GM18861 (cell line): ENCODE results near the gene FN3KRP.

Experiments
- ATAC-seq: cut with Tn5 transposase; IDR thresholded peaks from one replicate; pipeline ENCODE4 v1.9.1; 2021; ENCODE audit not compliant: unreplicated experiment

Gene FN3KRP

DNA sequence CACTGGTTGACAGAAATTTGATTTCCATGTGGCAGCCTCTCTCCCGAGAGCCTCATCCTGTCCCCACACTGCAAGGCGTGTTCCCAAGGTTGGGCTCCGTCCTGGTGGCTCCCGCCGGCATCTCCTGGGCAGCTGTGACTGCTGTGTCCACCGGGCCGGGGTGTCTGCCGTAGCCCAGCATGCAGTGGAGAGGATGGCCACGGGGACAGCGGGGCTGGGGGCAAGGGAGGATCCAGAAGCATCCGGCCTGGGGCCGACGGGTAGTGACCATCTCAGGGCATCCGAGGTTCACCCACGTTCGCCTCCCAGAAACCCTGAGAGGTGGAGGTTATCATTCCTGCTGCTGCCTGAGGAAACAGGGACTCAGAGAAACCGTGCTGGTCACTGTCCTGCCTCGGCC lies 10.8 kb upstream of the FN3KRP start:
- no peak for ATAC-seq

DNA sequence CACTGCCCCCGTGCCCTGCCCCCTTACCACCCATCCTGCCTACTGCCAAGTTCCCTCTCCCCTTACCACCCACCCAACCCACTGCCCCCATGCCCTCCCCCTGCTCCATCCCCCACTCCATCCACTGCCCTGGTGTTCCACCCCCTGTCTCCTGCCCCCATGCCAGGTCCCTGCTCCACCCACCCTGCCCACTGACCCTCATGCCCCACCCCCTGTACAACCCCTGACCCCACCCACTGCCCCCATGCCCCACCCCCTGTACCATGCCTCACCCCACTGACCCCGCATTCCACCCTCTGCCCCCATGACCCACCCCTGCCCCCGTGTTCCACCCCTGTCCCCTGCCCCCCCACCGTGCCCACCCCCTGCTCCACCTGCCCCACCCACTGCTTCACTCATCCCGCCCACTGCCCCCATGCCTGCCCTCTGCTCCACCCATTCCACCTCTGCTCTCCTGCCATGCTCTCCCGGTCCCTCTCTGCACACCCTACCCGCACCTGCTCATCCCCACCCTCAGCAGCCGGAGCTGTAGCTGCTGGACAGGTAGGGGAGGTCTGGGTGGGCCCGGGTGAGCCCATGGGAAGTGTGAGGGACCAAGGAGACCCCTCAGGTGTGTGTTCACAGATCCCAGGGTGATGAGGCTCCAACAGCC lies 7.4 kb upstream of the FN3KRP start:
- no peak for ATAC-seq

DNA sequence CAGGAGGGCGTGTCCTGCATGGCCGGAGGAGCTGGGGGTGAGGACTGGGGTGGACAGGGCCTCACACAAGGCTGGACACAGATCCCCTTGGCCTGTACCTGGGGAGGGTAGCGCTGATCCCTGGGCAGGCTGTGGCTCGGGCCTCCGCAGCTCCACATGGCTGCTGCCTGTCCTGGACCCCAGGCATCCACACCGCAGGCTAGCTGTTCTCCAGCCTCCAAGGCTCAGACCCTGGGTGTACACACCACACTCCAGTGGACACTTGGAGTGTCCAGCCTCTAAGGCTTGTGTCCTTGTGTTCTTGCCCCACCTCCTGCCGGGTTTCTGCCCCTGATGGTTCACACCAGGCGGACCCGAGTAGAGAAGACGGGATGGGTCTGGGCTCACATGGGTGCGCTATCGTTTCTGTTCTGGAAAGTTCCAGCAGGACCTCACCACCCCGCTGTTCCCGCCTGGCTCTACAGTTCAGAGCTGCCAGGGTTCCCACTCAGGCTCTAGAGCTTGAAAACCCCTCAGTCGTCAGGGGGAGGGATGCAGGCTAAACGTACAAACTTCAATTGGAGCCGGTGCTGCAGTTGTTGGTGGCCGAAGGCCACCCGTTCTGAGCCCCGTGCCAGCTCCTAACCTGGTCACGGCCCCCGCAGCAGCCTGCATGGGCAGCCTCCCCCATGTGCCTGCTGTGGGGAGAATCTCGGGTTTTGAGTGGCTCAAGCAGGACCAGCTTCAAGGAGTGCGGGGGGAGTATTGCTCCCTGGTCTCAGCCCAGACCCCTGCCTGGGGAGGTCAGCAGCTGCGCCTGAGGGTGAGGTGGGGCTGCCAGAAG lies 6.6 kb upstream of the FN3KRP start:
- ATAC-seq: no peak

DNA sequence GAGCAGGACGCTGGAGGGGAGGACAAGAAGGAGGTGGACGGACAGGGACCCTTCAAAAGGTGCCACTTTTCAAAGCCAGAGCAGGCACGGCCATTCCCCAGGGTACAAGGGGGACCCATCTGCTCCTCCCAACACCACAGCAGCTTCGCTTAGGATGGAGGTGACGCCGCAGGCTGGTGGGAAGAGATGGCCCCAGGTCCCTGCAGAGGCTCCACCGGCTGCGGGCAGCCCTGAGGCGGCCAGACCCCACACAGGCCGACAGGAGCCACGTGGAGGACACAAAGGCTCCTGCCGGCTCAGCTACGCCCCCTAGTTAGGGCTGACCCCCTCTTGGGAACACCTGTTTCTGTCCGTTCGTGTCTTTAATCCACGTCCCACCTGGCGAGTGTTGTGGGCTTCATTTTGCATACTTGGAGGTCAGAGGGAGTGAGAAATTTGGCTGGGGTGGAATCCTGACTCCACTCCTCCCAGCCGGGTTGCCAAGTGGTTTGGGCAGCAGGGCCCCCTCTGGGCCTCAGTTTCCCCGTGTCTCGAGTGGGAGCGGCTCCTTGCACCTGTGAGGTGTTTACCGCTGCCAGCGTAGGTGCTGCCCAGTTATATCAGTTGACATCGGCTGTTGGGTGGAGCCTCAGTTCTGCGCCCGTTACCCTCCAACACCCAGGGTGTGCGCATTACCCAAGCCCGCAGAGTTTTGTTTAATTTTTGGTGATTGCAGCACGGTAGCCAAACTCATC lies 5.8 kb upstream of the FN3KRP start:
- ATAC-seq: no peak

DNA sequence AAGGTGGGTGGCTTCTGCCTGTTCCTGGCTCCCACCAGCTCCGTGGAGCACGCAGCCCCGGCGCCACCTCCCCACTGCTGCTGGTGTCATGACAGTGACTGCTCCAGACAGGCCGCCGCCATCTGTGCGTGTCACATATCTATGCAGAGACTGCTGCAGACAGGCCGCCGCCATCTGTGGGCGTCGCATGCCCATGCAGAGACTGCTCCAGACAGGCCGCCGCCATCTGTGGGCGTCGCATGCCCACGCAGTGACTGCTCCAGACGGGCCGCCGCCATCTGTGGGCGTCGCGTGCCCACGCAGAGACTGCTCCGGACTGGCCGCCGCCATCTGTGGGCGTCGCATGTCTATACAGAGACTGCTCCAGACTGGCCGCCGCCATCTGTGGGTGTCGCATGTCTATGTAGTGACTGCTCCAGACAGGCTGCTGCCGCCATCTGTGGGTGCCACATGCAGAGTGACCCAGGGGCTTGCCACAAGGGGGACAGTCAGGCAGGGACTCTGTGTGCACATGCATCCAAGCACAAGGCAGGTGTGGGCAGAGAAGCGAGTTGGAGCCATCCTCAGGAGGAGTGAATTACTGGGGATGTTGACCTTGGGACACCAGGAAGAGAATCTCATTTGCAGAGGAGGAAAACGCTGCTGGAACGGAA lies 3.3 kb upstream of the FN3KRP start:
- ATAC-seq: no peak

DNA sequence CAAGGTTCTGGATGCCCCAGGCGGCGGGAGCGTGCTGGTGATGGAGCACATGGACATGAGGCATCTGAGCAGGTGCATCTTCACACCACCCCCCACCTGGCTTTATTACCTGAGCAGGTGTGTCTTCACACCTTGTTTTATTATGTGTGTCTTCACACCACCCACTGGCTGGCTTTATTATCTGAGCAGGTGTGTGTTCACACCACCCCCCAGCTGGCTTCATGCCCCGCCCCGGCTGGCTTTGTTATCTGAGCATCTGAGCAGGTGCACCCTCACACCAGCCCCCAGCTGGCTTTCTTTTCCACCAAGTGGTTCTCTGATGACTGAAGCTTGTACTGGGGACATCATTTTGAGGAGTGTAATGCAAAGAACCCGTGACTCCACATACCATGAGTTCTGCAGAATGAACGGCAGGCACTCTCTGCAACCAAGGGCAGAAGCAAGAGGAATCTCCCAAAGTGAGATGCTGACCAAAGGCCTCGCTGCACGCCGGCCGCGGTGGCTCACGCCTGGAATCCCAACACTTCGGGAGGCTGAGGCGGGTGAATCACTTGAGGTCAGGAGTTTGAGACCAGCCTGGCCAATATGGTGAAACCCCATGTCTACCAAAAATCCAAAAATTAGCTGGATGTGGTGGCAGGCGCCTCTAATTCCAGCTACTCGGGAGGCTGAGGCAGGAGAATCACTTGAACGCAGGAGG lies 2.6 kb downstream of the FN3KRP start:
- no peak for ATAC-seq

DNA sequence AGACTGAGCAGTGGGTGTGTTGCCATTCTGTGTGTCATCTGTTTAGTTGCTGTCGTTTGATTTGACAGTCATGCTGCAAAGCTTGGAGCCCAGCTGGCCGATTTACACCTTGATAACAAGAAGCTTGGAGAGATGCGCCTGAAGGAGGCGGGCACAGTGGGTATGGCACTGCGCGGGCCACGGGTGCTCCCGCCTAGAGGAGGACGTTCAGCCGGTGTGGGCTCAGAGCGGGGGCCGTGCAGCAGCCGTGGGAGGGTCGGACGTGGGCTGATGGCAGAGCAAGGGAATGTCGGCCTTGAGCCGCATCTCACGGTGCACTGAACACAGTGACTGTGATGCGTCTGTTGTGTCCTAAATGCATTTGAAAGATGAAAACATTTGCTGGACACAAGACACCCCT lies 3.7 kb downstream of the FN3KRP start:
- no peak for ATAC-seq

DNA sequence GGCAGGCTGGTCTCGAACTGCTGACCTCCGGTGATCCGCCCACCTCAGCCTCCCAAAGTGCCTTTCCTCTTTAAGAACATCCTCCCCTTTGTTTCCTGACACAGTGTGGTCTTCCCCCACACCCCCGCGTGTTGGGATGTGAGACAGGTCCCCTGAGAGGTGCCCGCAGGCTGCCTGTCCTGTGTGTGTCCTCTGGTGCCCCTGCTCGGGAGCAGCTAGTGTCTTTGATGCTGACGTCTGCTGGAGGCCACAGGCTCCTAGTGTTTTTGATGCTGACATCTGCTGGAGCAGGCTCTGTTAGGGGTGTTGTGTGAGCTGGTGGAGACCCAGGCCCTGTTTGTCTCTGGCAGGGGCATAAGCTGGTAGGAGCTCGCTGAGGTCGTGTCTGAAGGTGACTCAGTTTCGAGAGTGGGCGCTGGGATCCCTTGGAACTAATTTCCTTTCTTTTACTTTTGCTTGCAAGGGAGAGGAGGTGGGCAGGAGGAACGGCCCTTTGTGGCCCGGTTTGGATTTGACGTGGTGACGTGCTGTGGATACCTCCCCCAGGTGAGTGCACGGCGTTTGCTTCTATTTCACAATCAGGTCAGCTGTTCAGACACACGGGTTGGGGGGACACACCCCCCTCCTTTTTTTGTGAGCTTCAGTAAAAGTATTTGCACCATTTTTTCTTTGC lies 6.0 kb downstream of the FN3KRP start:
- no peak for ATAC-seq

DNA sequence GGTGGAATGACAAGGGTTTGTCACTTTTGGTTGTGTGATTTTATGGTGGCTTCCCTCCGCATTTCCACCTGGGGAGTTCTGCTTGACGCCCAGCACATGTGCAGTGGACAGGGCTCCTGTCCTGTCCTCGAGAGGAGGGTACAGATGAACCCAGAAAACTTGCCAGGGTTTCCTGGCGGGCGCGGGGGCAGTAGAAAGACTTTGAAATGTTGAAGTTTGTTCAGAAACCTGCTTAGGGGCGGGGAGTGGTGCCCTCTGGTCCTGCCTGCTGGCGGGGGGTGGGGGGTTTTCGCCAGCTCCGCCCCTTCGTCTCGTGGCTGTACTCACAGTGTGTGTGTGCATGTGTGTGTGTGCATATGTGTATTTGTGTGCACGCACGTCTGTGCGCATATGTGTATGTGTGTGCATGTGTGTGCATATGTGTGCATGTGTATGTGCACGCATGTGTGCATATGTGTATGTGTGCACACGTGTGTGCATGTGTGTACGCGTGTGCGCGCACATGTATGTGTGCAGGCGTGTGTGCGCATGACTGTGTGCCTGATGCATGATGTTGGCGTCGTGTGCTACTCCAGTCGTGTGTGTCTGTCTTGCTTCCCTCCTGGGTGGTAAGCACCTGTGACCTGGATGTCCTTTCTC lies 6.8 kb downstream of the FN3KRP start:
- ATAC-seq: no peak

DNA sequence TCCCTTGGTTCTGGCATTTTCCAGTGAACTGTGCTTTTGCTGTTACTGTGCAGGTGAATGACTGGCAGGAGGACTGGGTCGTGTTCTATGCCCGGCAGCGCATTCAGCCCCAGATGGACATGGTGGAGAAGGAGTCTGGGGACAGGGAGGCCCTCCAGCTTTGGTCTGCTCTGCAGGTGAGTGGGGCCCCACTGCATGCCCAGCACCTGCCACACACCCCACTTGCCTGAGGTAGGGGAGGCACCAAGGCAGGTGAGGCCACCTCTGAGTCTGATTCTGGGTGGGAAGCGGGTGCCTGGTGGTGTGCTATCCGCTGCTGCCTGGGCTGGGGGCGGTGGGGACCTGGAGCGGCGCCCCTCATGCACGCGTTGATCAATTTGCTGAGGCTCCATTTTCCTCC lies 9.9 kb downstream of the FN3KRP start:
- no peak for ATAC-seq

DNA sequence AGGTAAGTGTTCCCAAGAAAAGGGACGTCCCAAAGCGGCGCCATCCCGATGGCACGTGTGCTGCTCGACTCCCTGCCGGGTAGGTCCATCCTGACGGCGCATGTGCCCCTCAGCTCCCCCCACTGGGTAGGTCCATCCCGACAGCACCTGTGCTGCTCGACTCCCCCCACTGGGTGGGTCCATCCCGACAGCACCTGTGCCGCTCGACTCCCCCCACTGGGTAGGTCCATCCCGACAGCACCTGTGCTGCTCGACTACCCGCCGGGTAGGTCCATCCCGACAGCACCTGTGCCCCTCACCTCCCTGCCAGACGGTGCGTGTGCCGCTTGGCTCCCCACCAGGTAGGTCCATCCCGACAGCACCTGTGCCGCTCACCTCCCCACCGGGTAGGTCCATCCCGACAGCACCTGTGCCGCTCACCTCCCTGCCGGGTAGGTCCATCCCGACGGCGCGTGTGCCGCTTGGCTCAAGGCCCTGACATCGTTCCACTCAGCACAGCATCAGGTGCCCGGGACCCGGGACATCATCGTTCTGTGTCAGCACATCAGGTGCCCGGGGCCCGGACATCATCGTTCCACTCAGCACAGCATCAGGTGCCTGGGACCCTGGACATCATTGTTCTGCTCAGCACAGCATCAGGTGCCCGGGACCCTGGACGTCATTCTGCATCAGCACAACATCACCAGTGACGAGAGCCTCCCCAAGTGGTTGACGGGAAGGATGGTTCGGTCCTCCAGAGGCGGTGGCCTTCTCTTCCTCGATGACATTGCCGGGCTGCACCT lies 13.2 kb downstream of the FN3KRP start:
- ATAC-seq: no peak

DNA sequence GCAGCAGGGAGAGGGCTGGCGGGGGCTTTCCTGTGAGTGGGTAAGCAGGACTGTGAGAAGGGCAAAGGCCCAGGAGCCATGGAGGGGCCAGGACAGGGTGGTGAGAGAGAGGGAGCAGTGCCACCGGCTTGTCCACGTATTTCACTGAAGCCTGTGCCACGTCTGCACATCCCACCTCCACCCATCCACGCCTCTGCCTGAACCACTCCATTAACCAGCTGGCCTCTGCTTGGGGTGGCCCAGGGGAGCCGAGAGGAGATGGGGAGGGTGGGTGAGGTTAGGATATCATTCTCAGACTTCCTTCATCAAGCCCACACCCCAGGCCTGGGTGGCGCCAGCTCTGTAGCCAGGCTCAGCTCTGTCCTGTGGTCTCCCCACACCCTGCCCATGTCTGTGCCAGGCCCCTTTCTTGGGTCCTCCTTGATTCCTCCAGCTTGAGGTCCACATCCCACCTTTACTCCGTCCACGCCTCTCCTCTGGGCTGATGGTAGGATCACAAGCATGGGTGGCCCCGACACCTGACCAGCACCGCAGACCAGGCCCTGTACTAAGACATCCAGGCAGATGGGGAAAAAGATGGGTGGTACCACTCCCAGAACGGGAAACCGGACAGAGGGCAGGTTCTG lies 15.7 kb downstream of the FN3KRP start:
- ATAC-seq: no peak

DNA sequence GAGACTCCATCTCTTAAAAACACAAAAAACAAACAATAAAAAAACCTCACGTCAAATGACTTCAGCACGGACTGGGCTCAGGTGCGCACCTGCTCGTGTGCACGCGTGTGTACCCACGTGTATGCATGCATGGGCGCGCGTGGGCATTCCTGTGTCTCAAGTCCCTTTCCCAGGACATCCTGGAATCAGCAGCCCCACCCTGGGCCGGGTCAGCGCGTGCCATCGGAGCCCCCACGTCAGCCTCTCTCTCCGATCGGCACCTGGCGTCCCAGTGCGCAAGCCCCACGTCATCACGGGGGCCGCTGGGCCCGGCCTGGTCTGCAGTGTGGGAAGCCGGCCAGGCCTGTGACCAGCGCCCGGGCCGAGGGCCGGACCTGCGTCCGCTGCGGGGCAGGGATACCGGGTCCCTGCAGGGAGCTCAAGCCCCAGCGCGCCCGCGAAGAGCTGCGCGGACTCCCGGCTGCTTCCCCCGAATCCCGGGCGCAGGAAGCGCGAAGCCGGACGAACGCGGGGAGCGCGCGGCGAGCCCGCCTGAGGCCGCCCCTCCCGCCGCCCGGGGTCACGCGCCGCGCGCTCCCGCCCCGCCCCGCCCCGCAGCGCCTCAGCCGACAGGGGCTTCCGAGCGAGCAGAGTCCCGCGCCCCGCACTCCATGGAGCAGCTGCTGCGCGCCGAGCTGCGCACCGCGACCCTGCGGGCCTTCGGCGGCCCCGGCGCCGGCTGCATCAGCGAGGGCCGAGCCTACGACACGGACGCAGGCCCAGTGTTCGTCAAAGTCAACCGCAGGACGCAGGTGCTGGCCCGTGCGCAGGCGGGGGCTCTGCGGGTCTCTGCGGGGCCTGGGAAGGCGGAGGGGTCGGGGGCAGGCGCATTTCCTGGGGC lies 18.7 kb downstream of the FN3KRP start, which contains the start of gene FN3K:
FN3K (plus strand) TSS at position 629 of the 880 bp plus-strand sequence; CDS start at position 651, 22 bp downstream.
- ATAC-seq: no peak

DNA sequence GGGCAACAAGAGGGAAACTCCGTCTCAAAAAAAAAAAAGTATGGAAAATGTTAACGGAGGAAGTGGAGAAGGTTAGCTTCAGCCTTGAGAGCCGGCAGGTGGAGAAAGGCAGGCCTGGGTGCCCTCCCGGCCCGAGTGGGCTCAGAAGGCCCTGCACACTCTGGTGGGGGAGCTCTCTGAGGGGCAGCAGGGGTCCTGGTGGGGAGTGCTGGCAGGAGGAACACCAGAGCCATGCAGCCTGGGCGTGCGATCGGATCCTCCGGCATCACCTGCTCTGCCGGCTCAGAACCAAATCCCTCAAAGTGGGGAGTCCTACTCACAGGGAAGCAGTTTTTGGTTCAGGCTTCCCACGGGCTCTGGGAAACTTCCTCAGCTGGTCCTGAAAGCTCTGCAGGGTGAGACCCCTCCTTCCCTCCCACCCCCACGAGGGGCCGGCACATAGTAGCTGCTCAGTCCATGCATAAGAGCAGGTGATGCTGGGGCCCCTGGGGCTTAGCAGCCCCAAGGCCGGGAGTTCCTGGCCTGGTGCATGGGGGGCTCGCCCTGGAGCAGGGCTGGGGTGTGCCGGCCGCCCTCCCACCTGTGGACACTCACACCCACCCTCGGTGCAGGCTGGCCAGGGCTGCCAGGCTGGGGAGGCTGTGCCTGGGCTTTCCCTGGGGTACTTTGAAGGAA lies 20.1 kb downstream of the FN3KRP start:
- no peak for ATAC-seq

DNA sequence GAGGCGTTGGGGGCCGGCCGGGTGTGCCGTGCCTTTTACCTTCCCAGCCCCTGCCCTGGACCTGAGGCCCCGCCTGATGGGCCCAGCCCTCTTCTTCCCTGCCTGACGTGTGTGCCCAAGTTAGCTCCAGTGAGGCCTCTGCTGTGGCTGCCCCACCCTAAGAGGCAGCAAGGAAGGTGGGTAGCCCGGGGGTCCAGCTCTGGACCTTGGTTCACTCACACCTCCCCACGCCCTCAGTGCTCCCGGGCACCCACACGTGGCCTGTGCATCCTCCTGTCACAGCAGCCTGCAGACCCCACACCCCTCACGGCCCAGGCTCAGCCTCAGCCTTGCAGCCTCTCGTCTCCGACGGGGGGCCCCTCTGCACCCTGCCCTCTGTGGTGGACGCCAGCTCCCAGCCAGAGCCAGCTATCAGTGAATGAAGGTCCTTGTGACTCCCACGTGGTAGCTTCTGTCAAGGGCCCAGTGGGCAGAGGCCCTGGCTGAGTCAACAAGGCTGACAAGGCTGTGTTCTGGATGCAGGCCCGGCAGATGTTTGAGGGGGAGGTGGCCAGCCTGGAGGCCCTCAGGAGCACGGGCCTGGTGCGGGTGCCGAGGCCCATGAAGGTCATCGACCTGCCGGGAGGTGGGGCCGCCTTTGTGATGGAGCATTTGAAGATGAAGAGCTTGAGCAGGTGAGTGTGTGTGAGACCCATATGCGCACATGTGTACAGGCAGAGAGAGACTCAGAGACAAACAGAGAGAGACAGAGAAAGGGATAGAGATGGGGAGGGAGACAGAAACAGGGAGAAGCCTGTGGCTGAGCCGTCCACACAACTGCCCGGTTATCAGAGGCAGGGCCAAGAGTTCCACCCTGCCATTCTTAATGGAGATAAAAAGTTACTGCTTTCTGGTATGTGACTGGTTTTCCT lies 21.7 kb downstream of the FN3KRP start:
- no peak for ATAC-seq
